Activated T-helper 9 cell treated with anti-CD3 and anti-CD28 coated beads, Interleukin-2, amount 50 U/mL, for 16 hours (primary cell): ENCODE data around the gene PRAME.
"Not testable (repeated sequence)": the region's sequence is repeated elsewhere in the genome, so short reads cannot be mapped to it uniquely, and the experiment has no call there.

Experiments used
- DNase-seq: peaks from one replicate; pipeline ENCODE4 v3.0.0-alpha.2; 2020; ENCODE audit warnings: low read depth

PRAME gene

GRCh38 chr22:22558972-22559603, at the start of gene PRAME:
PRAME (minus strand) TSS chr22:22559265; CDS start chr22:22556832, 2,433 bp downstream.
- peak; percentile 45 for DNase-seq

GRCh38 chr22:22608022-22608421, 49.0 kb upstream of the PRAME start:
- DNase-seq: not testable (repeated sequence)

- no peak for DNase-seq
Measured at GRCh38 chr22:22605074-22605404, 46.0 kb upstream of the PRAME start.

GRCh38 chr22:22604326-22605073, 45.4 kb upstream of the PRAME start:
- DNase-seq: no peak

DNA sequence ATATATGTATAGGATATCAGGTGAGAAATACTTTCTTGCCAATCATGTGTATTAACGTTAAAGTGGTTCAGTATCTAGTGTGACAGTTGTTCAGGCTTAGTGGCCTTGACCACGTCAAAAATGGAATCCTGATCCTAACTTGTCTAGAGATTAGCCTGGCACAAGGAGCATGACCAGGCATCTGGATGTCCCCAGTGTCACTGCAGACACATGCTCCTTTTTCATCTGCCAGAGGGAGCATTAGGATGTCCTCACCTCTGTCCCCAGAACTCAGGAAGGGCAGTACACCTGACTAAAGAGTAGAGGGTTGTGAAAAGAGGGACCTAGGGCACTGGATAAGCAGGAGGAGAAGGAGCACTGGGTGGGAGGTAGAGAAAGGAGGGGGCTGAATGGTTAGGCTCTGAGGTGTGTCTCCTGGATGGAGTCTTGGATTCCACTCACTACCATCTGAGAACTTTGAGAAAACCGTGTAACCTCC, 44.4 kb upstream of the PRAME start:
- no peak for DNase-seq

DNA sequence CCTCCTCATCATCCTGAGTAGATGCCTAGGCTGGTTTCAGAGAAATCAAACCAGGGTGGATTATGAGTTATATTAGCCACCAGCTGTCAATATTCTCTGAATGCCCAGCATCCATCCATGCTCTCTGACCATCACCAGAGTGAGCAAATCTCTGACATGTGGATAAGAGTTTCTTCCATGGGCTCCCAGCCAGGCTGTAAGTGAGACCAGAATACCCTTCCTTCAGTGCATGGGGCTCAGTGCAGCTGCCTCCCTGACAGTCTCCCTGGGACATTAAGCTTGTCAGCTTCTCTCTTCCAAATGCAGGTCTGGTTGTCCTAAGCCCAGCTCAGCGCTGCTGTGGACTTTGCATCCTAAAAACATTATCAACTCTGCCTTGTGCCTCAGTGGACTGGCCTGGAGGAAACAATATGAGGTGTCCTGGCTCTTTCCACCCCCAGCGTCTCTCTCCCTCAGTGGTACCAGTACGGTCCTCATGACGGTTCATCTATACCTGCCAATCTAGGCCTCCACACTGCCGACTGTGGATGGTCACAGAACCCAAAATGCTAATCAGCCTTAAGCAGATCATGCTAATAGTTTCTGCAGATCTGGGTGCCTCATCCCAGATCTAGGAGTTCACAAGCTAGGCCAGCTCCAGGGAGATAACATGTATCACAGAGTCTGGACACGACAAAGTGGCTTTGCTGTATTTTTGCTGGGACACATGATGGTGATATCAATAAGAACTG, 41.6 kb upstream of the PRAME start:
- no peak for DNase-seq

- no peak for DNase-seq
Measured at GRCh38 chr22:22599248-22599647, 40.2 kb upstream of the PRAME start.

GRCh38 chr22:22598144-22598543, 39.1 kb upstream of the PRAME start:
- DNase-seq: no peak

- DNase-seq: no peak
Measured at GRCh38 chr22:22595001-22595835, 36.2 kb upstream of the PRAME start.

GRCh38 chr22:22593964-22594656, 35.0 kb upstream of the PRAME start:
- peak; percentile 13 for DNase-seq

DNA sequence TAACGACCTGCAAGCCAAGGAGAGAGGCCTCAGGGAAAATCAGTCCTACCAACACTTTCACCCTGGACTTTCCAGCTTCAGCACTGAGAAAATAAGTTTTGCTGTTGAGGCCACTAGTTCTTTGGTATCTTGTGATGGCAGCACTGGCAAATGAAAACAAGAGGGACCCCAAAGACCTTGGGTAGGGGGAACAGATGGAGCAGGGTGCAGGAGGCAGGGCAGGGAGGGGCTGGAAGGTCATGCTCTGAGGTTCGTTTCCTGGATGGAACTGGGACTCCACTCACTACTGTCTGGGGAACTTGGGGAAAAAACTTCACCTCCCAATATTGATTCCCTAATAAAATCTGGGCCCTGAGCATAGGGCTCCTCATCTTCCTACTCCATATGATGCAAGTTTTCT, 34.2 kb upstream of the PRAME start:
- DNase-seq: no peak

DNA sequence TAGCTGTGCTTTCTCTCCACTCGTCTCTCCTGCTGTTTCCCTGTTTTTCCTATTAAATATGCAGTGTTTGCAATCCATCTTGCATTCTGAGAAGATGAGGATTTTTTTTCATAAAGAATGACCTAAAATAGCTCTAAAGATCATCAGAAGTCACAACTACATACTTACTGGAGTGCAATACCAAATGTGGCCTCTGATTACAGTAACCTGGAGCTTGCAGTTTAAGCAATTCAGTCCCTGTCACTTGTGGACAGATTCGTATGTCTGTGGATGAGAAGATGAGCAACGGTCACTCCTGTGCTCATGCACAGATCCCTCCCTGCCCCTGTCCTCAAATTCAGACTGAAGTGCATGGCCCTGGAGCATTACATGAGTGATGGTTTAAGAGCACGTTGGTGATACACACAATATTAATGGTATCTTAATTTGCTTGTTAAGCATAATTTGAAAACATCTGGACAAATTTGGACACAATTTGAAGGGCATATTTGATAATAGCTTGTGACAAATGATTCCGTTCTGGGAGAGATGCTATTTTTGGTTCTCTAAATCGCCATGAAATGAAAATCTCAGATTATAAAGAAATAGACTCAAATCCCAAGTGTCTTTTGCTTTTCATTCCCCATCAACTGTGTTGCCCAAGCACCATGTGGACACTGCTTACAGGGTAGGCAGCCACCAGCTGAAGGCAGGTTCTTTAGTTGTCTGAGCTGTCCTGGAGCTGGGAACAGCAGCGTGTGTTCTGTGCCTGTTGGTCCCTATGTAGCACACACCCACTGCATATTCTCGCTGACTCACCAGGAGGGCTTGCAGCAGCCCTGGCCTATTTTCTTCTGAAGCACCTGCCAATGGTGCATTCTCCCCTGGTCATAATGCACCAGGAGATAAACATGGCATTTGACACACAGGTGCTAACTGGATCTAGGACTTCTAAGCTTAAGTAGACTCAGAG, 32.6 kb upstream of the PRAME start:
- no peak for DNase-seq

DNA sequence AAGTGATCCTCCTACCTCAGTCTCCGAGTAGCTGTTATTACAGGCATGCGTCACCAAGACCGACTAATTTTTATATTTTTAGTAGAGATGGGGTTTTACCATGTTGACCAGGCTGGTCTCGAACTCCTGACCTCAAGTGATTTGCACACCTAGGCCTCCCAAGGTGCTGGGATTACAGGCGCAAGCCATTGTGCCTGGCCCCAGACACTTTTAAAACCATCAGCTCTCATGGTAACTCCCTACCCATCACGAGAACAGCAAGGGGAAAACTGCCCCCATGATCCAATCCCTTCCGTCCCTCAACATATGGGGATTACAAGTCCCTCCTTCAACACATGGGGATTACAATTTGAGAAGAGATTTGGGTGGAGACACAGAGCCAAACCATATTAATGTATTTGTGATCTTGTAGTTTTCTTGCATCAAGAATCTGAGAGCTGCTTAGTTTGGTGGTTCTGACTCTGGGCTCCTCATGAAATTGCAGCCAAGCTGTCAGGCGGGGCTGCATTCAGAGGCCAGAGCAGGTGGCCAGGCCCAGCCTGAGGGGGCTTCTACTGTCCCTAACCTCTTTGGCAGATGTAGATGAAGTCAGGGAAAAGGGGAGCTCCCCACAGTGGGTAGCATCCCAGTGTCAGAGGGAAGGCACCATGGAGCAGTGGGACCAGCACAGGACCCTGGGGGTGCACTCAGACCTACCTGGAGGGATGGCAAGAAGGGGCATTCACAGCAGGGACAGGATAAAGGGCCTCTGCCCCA, 31.2 kb upstream of the PRAME start:
- DNase-seq: no peak

- no peak for DNase-seq
Measured at GRCh38 chr22:22588485-22589164, 29.6 kb upstream of the PRAME start.

DNA sequence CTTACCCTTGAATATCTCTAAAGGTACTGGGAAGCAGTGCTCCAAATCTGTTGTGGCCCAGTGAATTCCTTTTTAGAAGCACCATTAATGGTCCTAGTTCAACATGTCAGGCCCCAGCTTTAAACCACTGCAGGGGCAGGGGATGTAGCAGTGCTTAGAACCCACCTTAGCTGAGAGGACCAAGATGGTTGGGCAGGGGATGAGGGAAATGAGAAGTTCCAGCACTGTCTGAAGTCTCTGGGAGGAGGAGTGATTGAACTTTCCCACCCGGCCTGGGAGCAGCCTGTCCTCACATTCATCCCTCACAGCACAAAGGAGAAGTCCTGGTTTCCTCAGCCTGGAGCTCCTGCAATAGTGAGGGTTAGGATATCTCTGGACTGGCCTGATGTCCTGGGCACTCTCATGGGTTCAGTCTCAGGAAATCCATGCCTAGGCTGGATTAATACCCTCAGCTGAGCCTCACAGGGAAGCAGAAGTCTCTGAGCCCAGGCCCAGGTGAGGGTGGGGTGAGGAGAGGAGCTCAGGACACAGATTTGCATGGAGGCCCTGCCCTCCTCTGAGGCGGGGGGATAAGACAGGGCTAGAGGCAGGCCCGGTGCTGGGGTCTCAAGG, 28.6 kb upstream of the PRAME start:
- DNase-seq: no peak

GRCh38 chr22:22584722-22585121, 25.7 kb upstream of the PRAME start:
- no peak for DNase-seq

DNA sequence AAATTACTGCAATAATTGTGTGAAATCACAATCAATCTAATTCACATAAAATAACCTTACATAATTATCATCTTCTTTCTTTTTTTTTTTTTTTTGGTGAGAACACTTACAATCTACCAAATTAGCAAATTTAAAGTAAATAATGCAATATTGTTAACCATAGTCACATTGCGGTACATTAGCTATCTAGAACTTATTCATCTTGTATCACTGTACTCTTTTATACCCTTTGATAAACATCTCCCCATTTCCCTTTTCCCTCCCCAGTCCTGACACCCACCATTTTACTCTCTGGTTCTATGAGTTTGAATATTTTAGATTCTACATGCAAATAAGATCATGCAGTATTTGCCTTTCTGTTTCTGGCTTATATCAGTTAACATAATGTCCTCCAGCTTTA, 24.0 kb upstream of the PRAME start:
- no peak for DNase-seq

- DNase-seq: not testable (repeated sequence)
Measured at GRCh38 chr22:22581524-22581923, 22.5 kb upstream of the PRAME start.
